Memory B cell (primary cell): ENCODE data around the gene CHN2.

Experiments
- ATAC-seq: fragments of 150-1000 bp; cut with Tn5 transposase; 2 replicates; pipeline ENCODE4 v1.10.0; 2021; ENCODE audit warnings: low read depth, mild to moderate bottlenecking, moderate library complexity
- DNase-seq, 2 donors: peaks; one replicate each; pipeline ENCODE4 v3.0.0; 2022; ENCODE audit warnings: low spot score in 2 of 2
- H3K27ac Mint-ChIP-seq: one replicate; pipeline ENCODE4 v1.8.0; 2022; ENCODE audit warnings: mild to moderate bottlenecking, moderate library complexity, mixed read lengths
- H3K27me3 Mint-ChIP-seq: one replicate; pipeline ENCODE4 v1.8.0; 2022; ENCODE audit warnings: mixed read lengths
- H3K36me3 Mint-ChIP-seq: one replicate; pipeline ENCODE4 v1.8.0; 2022; ENCODE audit warnings: mild to moderate bottlenecking, mixed read lengths
- H3K4me1 Mint-ChIP-seq: one replicate; pipeline ENCODE4 v1.8.0; 2022; ENCODE audit warnings: mixed read lengths
- H3K4me3 Mint-ChIP-seq: one replicate; pipeline ENCODE4 v1.8.0; 2022; ENCODE audit warnings: mild to moderate bottlenecking, moderate library complexity, mixed read lengths
- H3K9me3 Mint-ChIP-seq: one replicate; pipeline ENCODE4 v1.8.0; 2022; ENCODE audit warnings: mixed read lengths

The CHN2 gene

DNA sequence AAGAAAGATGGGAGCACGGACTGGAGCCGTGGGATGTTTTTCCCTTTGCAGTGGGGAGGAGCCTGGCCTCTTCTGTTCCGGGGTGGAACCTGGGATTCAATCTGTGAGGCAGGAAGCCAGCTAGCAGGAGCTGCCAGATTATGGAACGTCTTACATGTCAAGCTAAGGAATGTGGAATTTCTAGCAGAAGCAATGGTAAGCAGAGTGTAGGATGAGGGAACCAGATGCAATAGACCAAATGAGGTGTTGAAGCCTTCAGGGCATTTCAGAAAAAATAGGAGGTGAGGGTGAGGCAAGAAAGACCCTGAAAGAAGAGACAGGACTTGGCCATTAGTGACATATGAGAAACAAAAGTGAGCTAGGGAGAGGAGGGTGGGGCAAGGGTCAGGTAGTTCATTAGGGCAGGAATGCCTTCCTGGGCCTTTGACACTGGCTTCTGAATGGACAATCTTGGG, 105.5 kb downstream of the CHN2 start:
- DNase-seq, result no peak

GRCh38 chr7:29300649-29301048, 106.1 kb downstream of the CHN2 start:
- Mint-ChIP-seq H3K27me3 (peaks cover 7% of the 10 kb centered on the region), H3K27ac (no peak overlapping the region), H3K4me1 (peaks cover 9% of the 10 kb centered on the region), H3K9me3 (no peaks in the 10 kb centered on the region), H3K4me3 (no peak overlapping the region), H3K36me3 (no peaks in the 10 kb centered on the region)
- no peak for ATAC-seq
- no peak for DNase-seq

More for the DNA sequence above, 105.5 kb downstream of the CHN2 start:
- H3K9me3 Mint-ChIP-seq, result no peaks in the 10 kb centered on the region
- no peak overlapping the region for H3K27ac Mint-ChIP-seq
- ATAC-seq, result no peak
- peaks cover 7% of the 10 kb centered on the region for H3K27me3 Mint-ChIP-seq
- H3K36me3 Mint-ChIP-seq, result no peaks in the 10 kb centered on the region
- H3K4me3 Mint-ChIP-seq, result no peak overlapping the region
- peaks cover 9% of the 10 kb centered on the region for H3K4me1 Mint-ChIP-seq

GRCh38 chr7:29302666-29303395, 108.3 kb downstream of the CHN2 start:
- DNase-seq, result no peak
- Mint-ChIP-seq H3K36me3 (no peaks in the 10 kb centered on the region), H3K9me3 (no peaks in the 10 kb centered on the region), H3K27ac (no peak overlapping the region), H3K4me3 (no peak overlapping the region), H3K4me1 (peaks cover 2% of the 10 kb centered on the region), H3K27me3 (peaks cover 7% of the 10 kb centered on the region)
- ATAC-seq, result no peak

DNA sequence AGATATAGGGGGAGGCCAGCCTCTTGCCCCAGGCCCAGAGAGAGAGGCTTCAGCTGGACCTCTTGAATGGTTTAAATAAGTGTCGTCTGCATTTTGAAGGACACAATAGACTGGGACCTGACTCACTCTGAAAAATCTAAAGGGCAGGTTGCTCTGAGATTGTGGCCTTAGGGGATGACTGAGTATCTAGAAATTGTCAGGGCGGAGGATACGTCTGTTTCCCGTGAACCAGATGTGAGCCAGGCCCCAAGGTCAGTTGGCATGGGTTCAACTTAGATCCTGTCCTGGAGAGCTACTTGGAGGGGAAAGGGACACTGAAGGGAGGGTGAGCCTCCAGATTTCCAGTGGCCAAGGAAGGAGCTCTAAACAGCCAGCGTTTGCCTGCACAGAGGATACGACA, 110.2 kb downstream of the CHN2 start:
- H3K4me1 Mint-ChIP-seq, result peaks cover 2% of the 10 kb centered on the region

GRCh38 chr7:29306319-29306991, 111.9 kb downstream of the CHN2 start:
- peaks cover 13% of the 10 kb centered on the region for H3K27me3 Mint-ChIP-seq
- H3K4me3 Mint-ChIP-seq, result no peak overlapping the region
- DNase-seq, result no peak
- H3K9me3 Mint-ChIP-seq, result peaks cover 9% of the 10 kb centered on the region
- H3K36me3 Mint-ChIP-seq, result peaks cover 6% of the 10 kb centered on the region
- H3K27ac Mint-ChIP-seq, result no peak overlapping the region
- peaks cover 2% of the 10 kb centered on the region for H3K4me1 Mint-ChIP-seq
- no peak for ATAC-seq

More for the DNA sequence above, 110.2 kb downstream of the CHN2 start:
- DNase-seq (no peak), ATAC-seq (no peak)
- peaks cover 3% of the 10 kb centered on the region for H3K9me3 Mint-ChIP-seq
- no peak overlapping the region for H3K4me3 Mint-ChIP-seq
- no peaks in the 10 kb centered on the region for H3K36me3 Mint-ChIP-seq
- no peak overlapping the region for H3K27ac Mint-ChIP-seq
- peaks cover 10% of the 10 kb centered on the region for H3K27me3 Mint-ChIP-seq

DNA sequence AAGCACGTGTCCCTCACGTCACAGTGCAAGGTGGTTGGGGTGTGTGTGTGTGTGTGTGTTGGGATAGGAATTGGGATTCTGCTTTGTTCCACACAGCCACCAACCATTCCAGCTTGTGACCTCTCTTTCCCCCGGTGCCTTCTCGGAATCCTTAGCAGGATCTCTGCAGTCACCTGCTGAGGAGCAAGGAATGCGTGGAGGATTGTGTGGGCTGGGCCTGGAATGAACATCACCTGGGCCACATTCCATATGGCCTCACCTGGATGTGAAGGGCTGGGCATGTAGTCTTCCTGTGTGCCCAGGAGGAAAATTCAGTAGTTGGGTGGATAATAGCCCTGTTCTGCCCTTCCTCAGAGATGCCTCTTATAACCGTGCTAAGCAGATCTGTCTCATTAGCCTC, 113.8 kb downstream of the CHN2 start:
- Mint-ChIP-seq H3K27me3 (peaks cover 10% of the 10 kb centered on the region), H3K36me3 (peaks cover 6% of the 10 kb centered on the region), H3K27ac (no peak overlapping the region), H3K4me3 (no peak overlapping the region), H3K4me1 (no peaks in the 10 kb centered on the region), H3K9me3 (peaks cover 9% of the 10 kb centered on the region)
- DNase-seq (no peak), ATAC-seq (no peak)

DNA sequence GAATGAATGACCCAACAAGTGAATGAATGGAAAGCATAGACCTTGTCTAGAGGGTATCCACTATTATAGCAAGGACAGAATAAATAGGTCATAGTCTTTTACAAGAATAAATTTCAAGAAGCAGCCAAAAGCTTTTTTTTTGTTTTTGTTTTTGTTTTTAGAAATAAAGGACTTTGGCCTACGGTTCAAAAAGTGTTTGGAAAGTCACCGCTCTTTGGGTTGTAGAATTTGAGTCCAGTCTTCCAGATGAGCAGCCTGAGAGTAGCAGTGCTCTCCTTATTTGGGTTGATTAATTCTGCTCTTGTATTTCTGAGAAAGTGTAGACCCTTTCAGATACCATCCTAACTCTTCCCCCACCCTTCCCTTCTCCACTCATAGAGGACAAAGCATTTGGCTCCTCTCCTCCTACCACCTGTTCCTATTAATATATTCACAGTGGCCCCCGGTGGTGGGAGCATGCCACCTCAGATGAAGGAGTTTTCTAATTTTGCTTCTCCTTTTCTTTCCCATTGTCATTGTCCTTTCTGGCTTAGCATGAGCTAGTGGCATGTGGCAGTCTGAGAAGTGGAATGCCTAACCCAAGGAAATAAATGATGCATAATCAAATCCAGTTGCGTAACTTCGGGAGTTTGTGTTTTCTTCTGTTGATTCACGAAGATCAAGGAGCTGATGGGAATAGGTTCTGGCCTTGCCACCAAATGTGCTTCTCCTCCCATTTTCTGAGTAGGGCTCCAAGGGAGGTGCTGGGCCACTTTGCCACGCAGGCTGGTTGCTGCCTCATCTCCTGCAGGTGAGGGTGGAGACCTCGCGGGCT, 114.7 kb downstream of the CHN2 start:
- Mint-ChIP-seq H3K27me3 (peaks cover 12% of the 10 kb centered on the region), H3K27ac (no peak overlapping the region), H3K36me3 (peaks cover 6% of the 10 kb centered on the region), H3K4me3 (no peak overlapping the region), H3K9me3 (peaks cover 9% of the 10 kb centered on the region), H3K4me1 (no peaks in the 10 kb centered on the region)
- ATAC-seq, result no peak
- DNase-seq, result no peak

DNA sequence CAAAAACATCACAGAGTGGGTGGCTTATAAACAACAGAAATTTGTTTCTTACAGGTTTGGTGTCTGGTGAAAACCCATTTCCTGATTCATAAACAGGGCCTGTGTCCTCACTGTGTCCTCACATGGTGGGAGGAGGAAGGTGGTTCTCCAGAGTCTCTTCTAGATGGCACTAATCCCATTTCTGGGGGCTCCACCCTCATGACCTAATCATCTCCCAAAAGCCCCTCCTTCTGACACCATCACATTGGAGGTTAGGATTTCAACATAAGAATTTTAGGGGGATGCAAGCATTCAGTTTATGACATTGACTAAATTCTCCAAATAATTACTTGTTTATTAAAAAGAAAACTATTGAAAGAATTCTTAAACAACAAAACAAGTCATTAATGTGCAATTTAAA, 116.0 kb downstream of the CHN2 start:
- H3K9me3 Mint-ChIP-seq, result peaks cover 9% of the 10 kb centered on the region
- no peaks in the 10 kb centered on the region for H3K4me1 Mint-ChIP-seq
- H3K27ac Mint-ChIP-seq, result no peak overlapping the region
- ATAC-seq, result no peak
- H3K36me3 Mint-ChIP-seq, result peaks cover 6% of the 10 kb centered on the region
- DNase-seq, result no peak
- H3K4me3 Mint-ChIP-seq, result no peak overlapping the region
- H3K27me3 Mint-ChIP-seq, result peaks cover 13% of the 10 kb centered on the region

- Mint-ChIP-seq H3K4me1 (no peaks in the 10 kb centered on the region), H3K27me3 (peaks cover 13% of the 10 kb centered on the region), H3K27ac (no peak overlapping the region), H3K4me3 (no peak overlapping the region), H3K9me3 (peaks cover 9% of the 10 kb centered on the region), H3K36me3 (peaks cover 6% of the 10 kb centered on the region)
- ATAC-seq (no peak), DNase-seq (no peak)
These were observed 116.7 kb downstream of the CHN2 start for GRCh38 chr7:29311314-29311713.

DNA sequence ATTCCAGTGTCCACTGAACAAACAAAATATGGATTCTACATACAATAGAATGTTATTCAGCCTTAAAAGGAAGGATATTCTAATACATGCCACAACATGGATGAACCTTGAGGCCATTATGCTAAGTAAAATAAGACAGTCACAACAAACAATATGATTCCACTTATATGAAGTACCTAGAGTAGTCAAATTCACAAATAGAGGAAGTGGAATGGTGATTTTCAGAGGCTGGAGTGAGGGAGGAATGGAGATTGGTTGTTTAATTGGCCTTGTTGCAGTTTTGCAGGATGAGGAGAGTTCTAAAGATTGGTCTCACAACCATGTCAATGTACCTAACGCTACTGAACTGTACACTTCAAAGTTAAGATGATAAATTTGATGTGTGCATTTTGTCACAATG, 119.6 kb downstream of the CHN2 start:
- H3K9me3 Mint-ChIP-seq, result peaks cover 7% of the 10 kb centered on the region
- H3K27ac Mint-ChIP-seq, result no peak overlapping the region
- H3K4me1 Mint-ChIP-seq, result no peaks in the 10 kb centered on the region
- H3K27me3 Mint-ChIP-seq, result peaks cover 10% of the 10 kb centered on the region
- no peak for DNase-seq
- H3K4me3 Mint-ChIP-seq, result no peak overlapping the region
- H3K36me3 Mint-ChIP-seq, result peaks cover 6% of the 10 kb centered on the region
- ATAC-seq, result no peak

- H3K36me3 Mint-ChIP-seq, result peaks cover 5% of the 10 kb centered on the region
- DNase-seq (no peak), ATAC-seq (no peak)
- H3K27ac Mint-ChIP-seq, result no peak overlapping the region
- H3K4me1 Mint-ChIP-seq, result peaks cover 5% of the 10 kb centered on the region
- no peak overlapping the region for H3K4me3 Mint-ChIP-seq
- H3K9me3 Mint-ChIP-seq, result peaks cover 5% of the 10 kb centered on the region
- H3K27me3 Mint-ChIP-seq, result peaks cover 10% of the 10 kb centered on the region
These were observed 120.7 kb downstream of the CHN2 start for GRCh38 chr7:29315122-29315891.

GRCh38 chr7:29315892-29316270, 121.3 kb downstream of the CHN2 start:
- Mint-ChIP-seq H3K9me3 (peaks cover 5% of the 10 kb centered on the region), H3K27me3 (peaks cover 10% of the 10 kb centered on the region), H3K4me3 (no peak overlapping the region), H3K4me1 (peaks cover 8% of the 10 kb centered on the region), H3K36me3 (peaks cover 5% of the 10 kb centered on the region), H3K27ac (no peak overlapping the region)
- ATAC-seq, result no peak
- no peak for DNase-seq

DNA sequence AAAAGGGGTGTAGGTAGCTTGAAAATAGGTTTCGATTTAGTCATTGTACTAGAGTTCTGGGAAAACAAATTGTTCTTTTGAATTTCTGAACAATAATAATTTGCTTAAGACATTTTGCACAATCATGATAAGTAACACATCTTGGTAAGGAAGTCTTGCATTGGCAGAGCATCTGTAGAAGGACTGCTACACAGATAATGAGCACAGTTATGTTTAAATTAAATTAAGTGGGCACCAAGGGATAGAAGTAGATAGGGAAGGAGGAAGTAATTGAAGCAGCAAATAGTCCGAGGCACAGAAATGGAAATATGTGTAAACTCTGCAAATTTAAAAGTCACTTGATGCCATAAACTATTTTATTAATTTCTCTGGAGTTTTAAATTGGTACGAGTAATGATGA, 122.4 kb downstream of the CHN2 start:
- peaks cover 11% of the 10 kb centered on the region for H3K4me1 Mint-ChIP-seq
- DNase-seq, result no peak
- no peak overlapping the region for H3K4me3 Mint-ChIP-seq
- H3K27me3 Mint-ChIP-seq, result peaks cover 5% of the 10 kb centered on the region
- H3K36me3 Mint-ChIP-seq, result no peaks in the 10 kb centered on the region
- no peaks in the 10 kb centered on the region for H3K9me3 Mint-ChIP-seq
- H3K27ac Mint-ChIP-seq, result no peak overlapping the region
- no peak for ATAC-seq
